HUDEP-2 (cell line): Measurements from ENCODE around the gene NRP2.

Experiments used
- DNase-seq, 76 experiments: peaks; one replicate each; lab custom pipeline; 2025; ENCODE audit not compliant: unreplicated experiment in 76 of 76; lab: John Stamatoyannopoulos, UW

Gene NRP2

GRCh38 chr2:205797866-205798265 is 115.6 kb downstream of the NRP2 start:
- no peak for DNase-seq

GRCh38 chr2:205800224-205800623 is 117.9 kb downstream of the NRP2 start:
- DNase-seq: no peak

GRCh38 chr2:205800773-205801172 is 118.5 kb downstream of the NRP2 start:
- DNase-seq: no peak

- DNase-seq: no peak
These were observed 119.8 kb downstream of the NRP2 start for GRCh38 chr2:205802065-205802464.

GRCh38 chr2:205802941-205803340 is 120.6 kb downstream of the NRP2 start:
- DNase-seq: no peak

- DNase-seq: no peak
These were observed 121.2 kb downstream of the NRP2 start for GRCh38 chr2:205803500-205803899.

GRCh38 chr2:205805136-205805535 is 122.8 kb downstream of the NRP2 start:
- DNase-seq: no peak

GRCh38 chr2:205806143-205806905 is 124.0 kb downstream of the NRP2 start:
- no peak for DNase-seq

GRCh38 chr2:205807229-205807628 is 124.9 kb downstream of the NRP2 start:
- no peak for DNase-seq

- DNase-seq: no peak
These were observed 125.5 kb downstream of the NRP2 start for GRCh38 chr2:205807758-205808157.

GRCh38 chr2:205808486-205809121 is 126.3 kb downstream of the NRP2 start:
- no peak for DNase-seq

- no peak for DNase-seq
These were observed 129.1 kb downstream of the NRP2 start for GRCh38 chr2:205811387-205811786.

- DNase-seq: no peak
These were observed 131.7 kb downstream of the NRP2 start for GRCh38 chr2:205814039-205814364.

- DNase-seq: no peak
These were observed 133.4 kb downstream of the NRP2 start for GRCh38 chr2:205815673-205816072.

GRCh38 chr2:205816268-205816667 is 134.0 kb downstream of the NRP2 start:
- DNase-seq: no peak

GRCh38 chr2:205822579-205822978 is 140.3 kb downstream of the NRP2 start:
- DNase-seq: no peak

GRCh38 chr2:205827809-205828365 is 145.6 kb downstream of the NRP2 start:
- no peak for DNase-seq

GRCh38 chr2:205833864-205834263 is 151.6 kb downstream of the NRP2 start:
- no peak for DNase-seq

- DNase-seq: no peak
These were observed 152.5 kb downstream of the NRP2 start for GRCh38 chr2:205834796-205835195.

GRCh38 chr2:205835251-205835791 is 153.0 kb downstream of the NRP2 start:
- DNase-seq: no peak

GRCh38 chr2:205835923-205836322 is 153.6 kb downstream of the NRP2 start:
- DNase-seq: no peak
